Mucosa of rectum (tissue), 2 donors: ENCODE results near the gene ADAMTSL5.

Experiments used
- H3K27ac ChIP-seq, 2 donors: one replicate each; pipeline ENCODE4 v1.7.0; 2013; ENCODE audit warnings: inconsistent platforms in 2 of 2, low read depth in 2 of 2, low read length in 2 of 2
- H3K27me3 ChIP-seq, 2 donors: one replicate each; pipeline ENCODE4 v1.7.0; 2013; ENCODE audit warnings: low read length in 2 of 2; ENCODE audit not compliant: control insufficient read depth in 2 of 2, insufficient read depth in 2 of 2
- H3K36me3 ChIP-seq, 2 donors: one replicate each; pipeline ENCODE4 v1.7.0; 2013; ENCODE audit warnings: low read length in 2 of 2; ENCODE audit not compliant: control insufficient read depth in 2 of 2, insufficient read depth in 2 of 2
- H3K4me1 ChIP-seq, 2 donors: one replicate each; pipeline ENCODE4 v1.7.0; 2013; ENCODE audit warnings: low read length in 2 of 2, mild to moderate bottlenecking in 1 of 2; ENCODE audit not compliant: control insufficient read depth in 2 of 2, insufficient read depth in 2 of 2
- H3K4me3 ChIP-seq, 2 donors: one replicate each; pipeline ENCODE4 v1.7.0; 2013; ENCODE audit warnings: low read length in 2 of 2
- H3K9ac ChIP-seq, 2 donors: one replicate each; pipeline ENCODE4 v1.7.0; 2013; ENCODE audit warnings: low read length in 2 of 2, low read depth in 1 of 2, mild to moderate bottlenecking in 1 of 2
- H3K9me3 ChIP-seq, 2 donors: one replicate each; pipeline ENCODE4 v1.7.0; 2013; ENCODE audit warnings: low read length in 2 of 2; ENCODE audit not compliant: control insufficient read depth in 2 of 2
- donor health status: healthy.
- donor health status: Normal muscosa, but diverticular disease.

ADAMTSL5 gene

DNA sequence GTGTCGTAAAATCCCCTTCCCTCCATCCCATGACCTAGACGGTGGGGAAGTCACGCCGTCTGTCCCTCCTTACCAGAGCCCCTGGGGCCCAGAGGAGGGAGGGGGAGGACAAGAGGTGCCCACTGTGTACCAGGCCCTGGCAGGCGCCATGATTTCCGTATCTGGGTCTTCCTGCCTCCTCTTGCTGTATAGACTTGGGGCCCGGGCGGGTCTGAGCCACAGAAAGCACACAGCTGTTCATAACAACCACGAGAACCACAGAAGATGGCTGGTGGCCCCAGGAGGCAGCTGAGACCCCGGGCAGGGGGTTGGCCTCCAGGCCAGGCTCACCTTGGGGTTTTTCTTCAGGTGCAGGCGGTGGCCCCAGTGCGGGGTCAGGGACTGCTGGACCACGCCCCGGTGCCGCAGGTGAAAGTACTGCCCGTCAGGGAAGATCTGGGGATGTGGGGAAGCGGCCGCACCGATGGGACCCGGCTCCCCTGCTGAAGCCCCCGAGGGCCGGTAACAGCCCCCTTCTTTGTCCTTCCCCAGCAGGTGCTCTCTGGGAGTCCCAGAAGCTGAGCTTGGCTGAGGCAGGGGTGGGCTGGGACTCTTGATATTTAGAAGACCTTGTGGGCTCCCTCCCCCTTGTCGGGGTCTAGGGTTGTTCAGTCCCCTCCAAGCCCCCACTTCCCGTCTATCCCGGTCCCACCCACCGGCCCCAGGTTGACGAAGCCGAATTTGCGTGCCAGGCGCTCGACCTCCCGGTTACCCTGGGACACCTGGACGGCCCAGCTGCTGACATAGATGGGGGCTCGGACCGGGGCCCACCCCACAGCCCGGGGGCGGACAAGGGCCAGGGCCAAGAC is 23.1 kb downstream of the ADAMTSL5 start:
- Histone ChIP-seq H3K4me1 (peaks cover 11 to 16% of the 10 kb centered on the region in 2 donors), H3K9ac (peak overlapping the region; percentile 75 to 78), H3K4me3 (peak overlapping the region; percentile 88 to 92), H3K27me3 (peaks cover 0 to 7% of the 10 kb centered on the region in 2 donors), H3K27ac (peak overlapping the region; percentile 78 to 85), H3K9me3 (no peaks in the 10 kb centered on the region), H3K36me3 (no peaks in the 10 kb centered on the region)

DNA sequence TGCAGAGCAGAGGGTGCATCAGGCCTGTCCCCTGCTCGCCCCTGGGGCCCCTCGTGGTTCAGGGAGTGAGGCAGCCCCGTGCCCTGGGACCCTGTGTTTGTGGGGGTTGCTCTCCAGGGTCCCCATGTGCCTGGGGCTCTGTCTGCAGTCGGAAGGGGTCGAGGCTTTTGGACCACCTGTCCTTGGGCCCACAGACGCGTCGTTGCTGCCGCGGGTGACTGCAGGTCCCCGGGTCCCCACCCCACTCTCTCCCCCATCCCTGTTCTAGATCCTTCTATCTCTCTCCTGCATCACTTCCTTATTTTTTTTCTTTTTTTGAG is 24.6 kb downstream of the ADAMTSL5 start:
- Histone ChIP-seq H3K27me3 (peaks cover 0 to 7% of the 10 kb centered on the region in 2 donors), H3K36me3 (no peaks in the 10 kb centered on the region), H3K27ac (no peak overlapping the region), H3K9ac (no peak overlapping the region), H3K4me3 (no peak overlapping the region), H3K9me3 (no peaks in the 10 kb centered on the region), H3K4me1 (peaks cover 11 to 16% of the 10 kb centered on the region in 2 donors)

DNA sequence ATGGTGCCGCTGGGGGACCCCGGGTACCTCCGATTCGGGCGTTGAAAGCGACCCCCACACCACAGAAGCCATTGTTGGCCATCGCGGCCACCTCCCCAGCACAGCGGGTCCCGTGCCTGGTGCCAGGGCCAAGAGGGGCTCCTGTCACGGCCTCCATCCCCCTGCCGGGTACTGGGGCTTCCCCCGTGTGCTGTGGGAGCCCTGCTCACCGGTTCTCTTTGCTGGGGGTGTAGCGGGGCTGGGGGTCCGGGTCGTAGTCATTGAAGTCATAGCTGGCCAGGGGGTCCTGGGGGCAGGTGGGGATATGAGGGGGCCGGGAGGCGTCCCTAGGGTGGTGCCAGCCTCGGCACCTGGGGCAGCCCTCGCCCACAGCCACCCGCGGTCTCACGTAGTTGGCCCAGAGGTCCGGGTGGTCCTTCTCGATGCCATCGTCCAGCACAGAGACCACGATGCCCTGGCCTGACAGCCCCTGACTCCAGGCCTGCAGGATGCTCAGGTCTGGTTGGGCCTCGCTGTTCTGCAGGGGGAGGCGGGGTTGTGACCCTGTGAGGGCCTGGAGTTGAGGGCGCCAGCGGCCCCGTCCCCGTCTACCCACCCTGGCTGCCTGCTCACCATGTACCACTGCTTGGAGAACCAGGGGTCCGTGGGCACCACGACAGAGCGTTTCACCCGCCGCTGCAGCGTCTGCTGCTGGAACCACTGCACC is 25.1 kb downstream of the ADAMTSL5 start:
- H3K9me3 ChIP-seq, result no peaks in the 10 kb centered on the region
- H3K27ac ChIP-seq, result no peak overlapping the region
- H3K4me3 ChIP-seq, result no peak overlapping the region
- H3K9ac ChIP-seq, result no peak overlapping the region
- peaks cover 0 to 4% of the 10 kb centered on the region in 2 donors for H3K27me3 ChIP-seq
- peaks cover 11 to 16% of the 10 kb centered on the region in 2 donors for H3K4me1 ChIP-seq
- H3K36me3 ChIP-seq, result no peaks in the 10 kb centered on the region

DNA sequence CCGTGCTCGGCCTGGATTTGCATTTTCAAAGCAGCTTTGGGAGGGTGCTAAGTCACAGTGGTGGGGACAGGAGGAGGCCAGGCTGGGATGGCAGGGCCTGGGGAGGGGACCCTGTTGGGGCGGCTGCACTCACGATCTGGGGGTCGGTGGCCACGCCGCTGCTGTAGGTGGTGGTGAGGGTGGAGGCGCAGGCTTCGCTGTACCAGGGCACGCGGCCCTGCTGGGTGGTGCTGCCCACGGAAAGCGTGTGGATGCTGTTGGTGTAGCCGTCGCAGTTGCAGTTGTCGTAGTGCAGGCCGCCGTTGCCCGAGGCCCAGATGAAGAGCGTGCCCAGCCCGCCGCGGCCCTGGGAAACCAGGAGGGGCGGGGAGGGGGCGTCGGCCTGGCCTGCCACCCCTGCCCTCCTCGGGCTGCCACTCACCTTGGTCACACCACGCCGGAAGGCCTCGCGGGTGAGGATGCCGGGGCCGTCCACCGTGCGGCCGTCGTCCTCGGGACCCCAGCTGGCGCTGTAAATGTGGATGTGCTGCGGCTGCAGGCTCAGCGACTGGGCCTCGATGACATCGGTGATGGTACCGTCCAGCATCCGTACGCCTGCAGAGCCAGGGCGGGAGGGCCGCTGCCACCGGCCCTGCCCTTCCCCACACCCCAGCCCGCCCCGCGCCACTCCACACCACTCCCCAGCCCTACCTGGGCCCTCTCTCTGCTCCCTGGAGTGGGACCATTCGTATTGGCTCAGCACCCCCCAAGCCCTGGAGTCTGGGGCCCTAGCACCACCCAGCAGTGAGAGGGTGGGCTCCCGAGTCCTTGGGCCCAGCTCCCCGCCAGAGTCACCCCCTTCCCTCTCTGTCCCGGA is 25.9 kb downstream of the ADAMTSL5 start:
- H3K27me3 ChIP-seq, result peaks cover 0 to 3% of the 10 kb centered on the region in 2 donors
- no peak overlapping the region for H3K9ac ChIP-seq
- H3K4me3 ChIP-seq, result no peak overlapping the region
- H3K36me3 ChIP-seq, result no peaks in the 10 kb centered on the region
- no peak overlapping the region for H3K27ac ChIP-seq
- no peaks in the 10 kb centered on the region for H3K9me3 ChIP-seq
- H3K4me1 ChIP-seq, result peaks cover 11 to 16% of the 10 kb centered on the region in 2 donors

DNA sequence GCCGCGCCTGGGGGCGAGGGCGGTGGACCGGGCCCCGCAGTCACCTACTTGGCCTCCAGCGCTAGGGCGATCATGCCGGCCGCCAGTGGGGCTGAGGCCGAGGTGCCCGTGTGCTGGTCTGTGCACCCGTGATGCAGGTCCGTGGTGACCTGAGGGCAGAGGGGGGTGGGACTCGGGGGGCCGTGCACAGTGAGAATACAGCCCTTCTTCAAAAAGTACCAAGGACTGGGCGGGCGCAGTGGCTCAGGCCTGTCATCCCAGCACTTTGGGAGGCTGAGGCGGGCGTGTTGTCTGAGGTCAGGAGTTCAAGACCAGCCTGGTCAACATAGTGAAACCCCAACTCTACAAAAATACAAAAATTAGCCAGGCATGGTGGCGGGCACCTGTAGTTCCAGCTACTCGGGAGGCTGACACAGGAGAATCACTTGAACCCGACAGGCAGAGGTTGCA is 28.8 kb downstream of the ADAMTSL5 start:
- H3K9me3 ChIP-seq, result no peaks in the 10 kb centered on the region
- no peaks in the 10 kb centered on the region for H3K27me3 ChIP-seq
- peaks cover 4 to 5% of the 10 kb centered on the region in 2 donors for H3K4me1 ChIP-seq
- H3K9ac ChIP-seq, result no peak overlapping the region
- no peak overlapping the region for H3K27ac ChIP-seq
- no peaks in the 10 kb centered on the region for H3K36me3 ChIP-seq
- H3K4me3 ChIP-seq, result no peak overlapping the region

DNA sequence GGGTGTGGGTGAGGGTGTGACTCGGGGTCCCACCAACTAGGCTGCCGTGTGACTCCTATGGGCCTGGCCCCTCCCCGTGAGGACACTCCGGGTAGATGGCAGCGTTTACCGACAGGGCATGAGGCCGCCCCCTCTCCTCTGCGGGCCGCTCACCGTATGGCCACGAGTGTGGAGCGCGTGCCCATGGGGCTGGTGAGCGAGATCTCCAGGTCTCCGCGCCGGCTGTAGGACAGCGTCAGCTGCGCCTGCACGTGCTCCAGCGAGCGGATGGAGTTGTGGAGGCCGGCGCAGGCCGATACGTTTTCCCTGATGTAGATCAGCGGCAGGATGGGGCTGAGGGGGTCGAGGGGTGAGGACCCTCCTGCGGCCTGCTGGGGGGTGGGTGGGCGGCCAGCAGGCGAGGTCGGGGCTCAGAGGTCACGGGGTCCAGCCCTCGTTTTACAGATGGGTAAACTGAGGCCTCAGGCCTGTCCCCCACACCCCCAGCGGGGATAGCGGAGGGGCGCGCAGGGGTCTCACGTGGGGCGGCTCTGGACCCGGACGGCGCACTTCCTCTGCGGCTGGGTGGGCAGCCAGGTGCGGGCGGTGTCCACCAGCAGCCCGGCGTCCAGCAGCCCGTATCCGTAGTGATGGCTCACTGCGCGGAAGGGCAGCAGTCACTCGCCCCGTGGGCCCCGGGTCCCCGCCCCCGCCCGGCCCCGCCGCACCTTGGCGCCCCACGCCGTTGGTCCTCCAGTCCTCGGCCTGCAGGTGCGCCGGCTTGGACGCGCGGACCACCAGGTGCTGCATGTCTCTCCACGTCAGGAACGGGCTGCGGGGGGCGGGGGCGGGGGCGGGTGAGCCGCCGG is 29.5 kb downstream of the ADAMTSL5 start:
- Histone ChIP-seq H3K27me3 (no peaks in the 10 kb centered on the region), H3K27ac (no peak overlapping the region), H3K9ac (no peak overlapping the region), H3K36me3 (no peaks in the 10 kb centered on the region), H3K4me1 (peaks cover 7 to 8% of the 10 kb centered on the region in 2 donors), H3K9me3 (no peaks in the 10 kb centered on the region), H3K4me3 (no peak overlapping the region)

DNA sequence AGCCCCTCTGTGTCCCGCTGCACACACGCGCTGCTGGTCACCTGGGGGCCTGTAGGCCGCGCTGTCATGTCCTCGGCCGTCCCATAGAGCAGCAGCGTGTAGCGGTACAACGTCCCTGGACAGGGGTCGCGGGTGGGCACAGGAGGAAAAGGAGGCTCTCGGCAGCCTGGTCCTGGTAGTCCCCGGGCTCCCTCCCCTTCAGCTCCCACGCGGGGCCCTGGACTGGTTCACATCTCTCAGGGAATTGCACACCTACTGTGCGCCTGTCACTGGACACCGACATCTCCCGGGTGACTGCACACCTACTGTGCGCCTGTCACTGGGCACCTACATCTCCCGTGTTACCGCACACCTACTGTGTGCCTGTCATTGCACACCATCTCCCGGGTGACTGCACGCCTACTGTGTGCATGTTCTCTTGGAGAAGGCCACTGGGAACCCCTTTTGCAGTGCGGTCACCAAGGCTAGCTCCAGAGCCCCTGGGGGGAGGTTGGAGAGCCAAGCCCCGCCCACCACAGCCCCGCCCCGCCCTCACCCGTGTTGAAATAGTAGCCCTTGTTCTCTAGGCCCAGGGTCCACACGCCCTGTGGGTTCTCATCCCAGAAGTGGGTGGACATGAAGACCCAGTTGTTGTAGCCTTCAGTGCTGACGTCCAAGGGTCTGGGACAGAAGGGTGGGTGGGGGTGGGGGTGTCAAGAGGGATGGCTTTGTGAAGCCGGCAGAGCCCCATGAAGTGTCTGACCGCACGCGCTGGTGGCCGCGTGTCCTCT is 30.3 kb downstream of the ADAMTSL5 start:
- Histone ChIP-seq H3K9ac (no peak overlapping the region), H3K27ac (no peak overlapping the region), H3K9me3 (no peaks in the 10 kb centered on the region), H3K4me1 (peaks cover 7 to 12% of the 10 kb centered on the region in 2 donors), H3K4me3 (no peak overlapping the region), H3K27me3 (no peaks in the 10 kb centered on the region), H3K36me3 (no peaks in the 10 kb centered on the region)

DNA sequence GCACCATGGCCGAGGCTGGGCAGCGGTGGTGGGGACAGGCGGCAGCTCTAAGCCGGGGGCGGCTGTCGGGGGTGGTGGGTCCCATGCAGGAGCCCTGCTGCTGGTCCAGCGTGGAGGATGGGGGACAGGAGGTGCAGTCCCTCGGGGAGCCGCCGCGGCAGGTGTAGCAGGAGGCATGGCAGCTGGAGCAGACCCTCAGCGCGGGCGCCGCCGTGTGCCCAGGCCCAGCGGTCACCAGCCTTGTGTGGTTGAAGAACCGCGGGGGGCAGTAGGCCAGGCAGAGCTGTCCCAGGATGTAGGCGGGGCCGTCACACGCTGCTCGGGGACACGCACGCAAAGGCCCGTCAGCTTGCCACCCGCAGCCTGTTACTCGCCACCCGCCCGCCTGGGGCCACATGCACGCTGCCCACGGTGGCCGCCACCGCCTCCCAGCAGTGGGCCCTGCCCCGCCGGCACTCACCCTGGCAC is 30.9 kb downstream of the ADAMTSL5 start:
- H3K36me3 ChIP-seq, result no peaks in the 10 kb centered on the region
- H3K27ac ChIP-seq, result no peak overlapping the region
- peaks cover 7 to 12% of the 10 kb centered on the region in 2 donors for H3K4me1 ChIP-seq
- no peaks in the 10 kb centered on the region for H3K27me3 ChIP-seq
- no peak overlapping the region for H3K4me3 ChIP-seq
- H3K9ac ChIP-seq, result no peak overlapping the region
- no peaks in the 10 kb centered on the region for H3K9me3 ChIP-seq
